Testis (tissue), 3 donors: ENCODE measurements around the gene LEMD2. TPM values are rescaled to one million over a fixed set of nuclear protein-coding genes. Genes with fewer than 3 reads are reported as not detected.

Experiments
- DNase-seq: peaks from one replicate; pipeline ENCODE4 v3.0.0-alpha.2; 2019
- H3K27ac ChIP-seq, 2 donors: fragments of 200-600 bp; sonication (generic); one replicate each; pipeline ENCODE4 v1.5.1; 2019
- H3K27me3 ChIP-seq: fragments of 200-600 bp; sonication (generic); one replicate; pipeline ENCODE4 v1.5.1; 2019
- H3K36me3 ChIP-seq: fragments of 200-600 bp; sonication (generic); one replicate; pipeline ENCODE4 v1.5.1; 2017; ENCODE audit warnings: low read depth; ENCODE audit errors: missing control alignments
- H3K4me1 ChIP-seq: fragments of 200-600 bp; sonication (generic); one replicate; pipeline ENCODE4 v1.5.1; 2019
- H3K4me3 ChIP-seq, 2 donors: fragments of 200-600 bp; sonication (generic); one replicate each; pipeline ENCODE4 v1.5.1; 2017 to 2019
- H3K9me3 ChIP-seq: fragments of 200-600 bp; sonication (generic); one replicate; pipeline ENCODE4 v1.5.1; 2017
- CTCF ChIP-seq, 3 experiments: fragments of 450-650 bp in 2 of 3; fragments of 200-600 bp in 1 of 3; sonication (generic) in 1 of 3; IDR thresholded peaks; one replicate each; pipeline ENCODE4 v1.5.1; 2016 to 2019; ENCODE audit warnings: antibody characterized with exemption in 3 of 3, mild to moderate bottlenecking in 2 of 3, moderate library complexity in 1 of 3
- POLR2A ChIP-seq: fragments of 450-650 bp; IDR thresholded peaks from one replicate; pipeline ENCODE4 v1.6.1; 2017; ENCODE audit warnings: antibody characterized with exemption, mild to moderate bottlenecking, moderate library complexity
- WGBS, 2 donors: methylation state at CpG; one replicate each; pipeline ENCODE4 v1.1.5; 2018; 5-methylcytosine and 5-hydroxymethylcytosine counted together
- intact Hi-C: fragments of 100-400 bp; cut with DNase I; formaldehyde crosslinking; loops from one replicate; pipeline ENCODE4 v1.15.1; 2023; ENCODE audit warnings: low total_unique reads
- polyA plus RNA-seq: library from polyadenylated mRNA; stranded (reverse); fragments of 350-450 nt; fragmentation: Illumina TruSeq; extraction: RNeasy Lipid Tissue Mini Kit (QIAGEN cat#74804); gene quantifications from one replicate; pipeline ENCODE4 v1.2.3, GENCODE V29; 2014; ENCODE audit warnings: low read depth, low replicate concordance; ENCODE audit not compliant: insufficient read depth
- total RNA-seq, 2 donors: library from RNA; depleted of rRNA; stranded (reverse); fragments of >200 nt; gene quantifications; one replicate each; pipeline ENCODE4 v1.2.3, GENCODE V29; 2016

LEMD2 gene
- total and polyA plus RNA-seq, 3 donors from 2014 or later = 71.2 to 89.5 (median 77.0) TPM

GRCh38 chr6:33802186-33802958 is 13.4 kb upstream of the LEMD2 start:
- H3K9me3 ChIP-seq = no peaks in the 10 kb centered on the region
- DNase-seq = no peak
- peaks cover 4% of the 10 kb centered on the region for H3K4me1 ChIP-seq
- H3K27ac ChIP-seq = no peak overlapping the region
- 75% methylated on average over 13 to 14 of the region's 14 CpGs for WGBS, 2 donors
- no peak overlapping the region for H3K4me3 ChIP-seq
- intact Hi-C loops = no loop called here
- H3K27me3 ChIP-seq = no peaks in the 10 kb centered on the region
- no peaks in the 10 kb centered on the region for H3K36me3 ChIP-seq
- TF ChIP-seq POLR2A = no peak
- no peak for TF ChIP-seq CTCF (IDR thresholded peaks at IDR 0.05)

DNA sequence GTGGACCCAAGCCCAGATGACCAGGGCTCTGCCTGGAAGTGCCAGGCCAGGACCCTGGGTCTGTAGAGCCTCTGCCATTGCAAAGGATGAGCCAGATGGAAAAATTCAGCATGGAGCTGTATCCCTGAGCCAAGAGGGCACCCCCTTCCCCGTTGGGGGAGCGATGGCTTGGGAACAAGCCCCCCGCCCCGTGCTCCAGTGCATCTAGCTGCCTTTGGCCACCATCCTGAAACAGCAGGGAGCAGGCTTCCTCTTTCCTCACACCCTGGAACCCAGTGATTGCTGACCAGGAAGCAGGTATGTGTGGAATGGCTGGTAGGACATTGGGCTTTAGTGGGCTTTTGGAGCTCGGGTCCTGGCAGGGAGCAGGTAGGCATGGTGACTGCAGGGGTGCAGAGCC is 12.7 kb upstream of the LEMD2 start:
- Histone ChIP-seq H3K36me3 (no peaks in the 10 kb centered on the region), H3K27me3 (no peaks in the 10 kb centered on the region), H3K9me3 (no peaks in the 10 kb centered on the region), H3K27ac (no peak overlapping the region), H3K4me1 (peaks cover 4% of the 10 kb centered on the region), H3K4me3 (no peak overlapping the region)
- DNase-seq = no peak
- TF ChIP-seq POLR2A (no peak), CTCF (IDR thresholded peaks at IDR 0.05) (no peak)
- intact Hi-C loops = no loop called here
- WGBS, 2 donors = 94 to 100% methylated on average over 4 to 5 of the region's 5 CpGs

GRCh38 chr6:33800248-33800969 is 11.5 kb upstream of the LEMD2 start:
- no peaks in the 10 kb centered on the region for H3K36me3 ChIP-seq
- no peak for TF ChIP-seq CTCF (IDR thresholded peaks at IDR 0.05)
- no peak for TF ChIP-seq POLR2A
- no peak overlapping the region for H3K27ac ChIP-seq
- no peaks in the 10 kb centered on the region for H3K27me3 ChIP-seq
- peaks cover 4% of the 10 kb centered on the region for H3K4me1 ChIP-seq
- no peaks in the 10 kb centered on the region for H3K9me3 ChIP-seq
- intact Hi-C loops = no loop called here
- H3K4me3 ChIP-seq = no peak overlapping the region
- no peak for DNase-seq
- WGBS, 2 donors = 83 to 90% methylated on average over 13 of the region's 13 CpGs

GRCh38 chr6:33799454-33800113 is 10.7 kb upstream of the LEMD2 start:
- Histone ChIP-seq H3K4me3 (no peak overlapping the region), H3K4me1 (peaks cover 4% of the 10 kb centered on the region), H3K27ac (no peak overlapping the region), H3K36me3 (no peaks in the 10 kb centered on the region), H3K9me3 (no peaks in the 10 kb centered on the region), H3K27me3 (no peaks in the 10 kb centered on the region)
- WGBS, 2 donors = 42 to 53% methylated on average over 4 of the region's 4 CpGs
- intact Hi-C loops = no loop called here
- DNase-seq = peak; percentile 48
- no peak for TF ChIP-seq POLR2A
- TF ChIP-seq CTCF (IDR thresholded peaks at IDR 0.05) = no peak
